ENCODE measurements around the gene STXBP5L. TPM values are rescaled to one million over a fixed set of nuclear protein-coding genes. Genes with fewer than 3 reads are reported as not detected.

Gene STXBP5L
- total and polyA plus RNA-seq, 3 experiments from 2014 or later = not detected

GRCh38 chr3:120956143-120956542 lies 48.1 kb downstream of the STXBP5L start:
- H3K9me3 ChIP-seq (ENCODE audit: low read length) = no peaks in the 10 kb centered on the region
- Mint-ChIP-seq H3K36me3 (no peaks in the 10 kb centered on the region), H3K9me3 (peaks cover under 1 to 23% (median 6%) of the 10 kb centered on the region in 5 donors), H3K4me1 (no peaks in the 10 kb centered on the region), H3K27ac (no peak overlapping the region), H3K4me3 (no peak overlapping the region), H3K27me3 (no peaks in the 10 kb centered on the region)
- no peak for DNase-seq
- no peak overlapping the region for H3K4me3 ChIP-seq (ENCODE audit: low read length)
- no peak overlapping the region for H3K27ac ChIP-seq (ENCODE audit: low read depth, low read length)
- ChIA-PET CTCF (no interaction called here), POLR2A (no interaction called here)
- no peaks in the 10 kb centered on the region for H3K36me3 ChIP-seq (ENCODE audit: insufficient read depth, low read length)
- H3K27me3 ChIP-seq (ENCODE audit: insufficient read depth, low read length, poor library complexity, severe bottlenecking) = no peaks in the 10 kb centered on the region
- no peaks in the 10 kb centered on the region for H3K4me1 ChIP-seq (ENCODE audit: insufficient read depth, low read length)

DNA sequence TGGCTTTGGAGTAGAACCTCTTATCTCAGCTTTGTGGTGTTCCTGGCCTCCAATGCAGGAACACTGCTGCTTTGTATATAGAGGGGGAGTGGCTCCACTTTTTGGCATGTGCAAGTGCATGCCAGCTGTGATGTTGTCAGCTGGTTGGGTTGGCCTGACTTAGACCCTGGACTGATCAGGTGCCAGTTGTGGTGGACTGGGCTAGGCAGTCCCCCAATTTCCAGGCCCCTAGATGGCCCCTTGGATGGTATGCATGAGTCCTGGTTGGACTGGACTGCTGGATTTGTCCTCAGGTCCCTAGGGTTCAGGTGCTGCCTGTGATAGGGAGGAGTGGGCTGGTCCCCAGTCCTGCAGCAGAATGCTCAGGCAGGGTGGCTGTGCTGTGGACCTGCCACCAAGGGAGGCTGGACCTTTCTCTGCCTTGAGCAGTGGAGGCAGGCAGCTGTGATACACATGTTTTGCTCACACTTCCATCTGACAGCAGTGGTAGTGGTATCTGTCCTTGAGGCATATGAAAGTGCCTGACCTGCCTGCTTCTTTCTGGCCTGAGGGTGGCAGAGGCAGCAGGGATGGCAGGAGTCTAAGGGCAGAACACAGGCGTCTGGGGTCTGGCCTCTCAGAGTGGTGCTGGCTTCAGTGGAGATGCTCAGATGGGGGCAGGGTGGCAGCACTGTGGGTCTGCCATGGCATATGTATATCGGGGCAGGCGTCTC lies 74.8 kb downstream of the STXBP5L start:
- Mint-ChIP-seq H3K36me3 (no peaks in the 10 kb centered on the region), H3K4me3 (no peak overlapping the region), H3K4me1 (no peaks in the 10 kb centered on the region), H3K9me3 (peaks cover 7 to 34% (median 8%) of the 10 kb centered on the region in 5 donors), H3K27me3 (no peaks in the 10 kb centered on the region), H3K27ac (no peak overlapping the region)
- ChIA-PET CTCF (no interaction called here), POLR2A (no interaction called here)
- Histone ChIP-seq H3K27me3 (ENCODE audit: insufficient read depth, low read length, poor library complexity, severe bottlenecking) (no peaks in the 10 kb centered on the region), H3K36me3 (ENCODE audit: insufficient read depth, low read length) (no peaks in the 10 kb centered on the region), H3K27ac (ENCODE audit: low read depth, low read length) (no peak overlapping the region), H3K9me3 (ENCODE audit: low read length) (no peaks in the 10 kb centered on the region), H3K4me3 (ENCODE audit: low read length) (no peak overlapping the region), H3K4me1 (ENCODE audit: insufficient read depth, low read length) (no peaks in the 10 kb centered on the region)
- no peak for DNase-seq

GRCh38 chr3:120983321-120983665 lies 75.3 kb downstream of the STXBP5L start:
- ChIA-PET POLR2A (no interaction called here), CTCF (no interaction called here)
- Histone ChIP-seq H3K27ac (ENCODE audit: low read depth, low read length) (no peak overlapping the region), H3K9me3 (ENCODE audit: low read length) (no peaks in the 10 kb centered on the region), H3K4me1 (ENCODE audit: insufficient read depth, low read length) (no peaks in the 10 kb centered on the region), H3K4me3 (ENCODE audit: low read length) (no peak overlapping the region), H3K27me3 (ENCODE audit: insufficient read depth, low read length, poor library complexity, severe bottlenecking) (no peaks in the 10 kb centered on the region), H3K36me3 (ENCODE audit: insufficient read depth, low read length) (no peaks in the 10 kb centered on the region)
- H3K4me1 Mint-ChIP-seq = no peaks in the 10 kb centered on the region
- no peak overlapping the region for H3K27ac Mint-ChIP-seq
- H3K36me3 Mint-ChIP-seq = no peaks in the 10 kb centered on the region
- H3K9me3 Mint-ChIP-seq = peaks cover 4 to 40% (median 7%) of the 10 kb centered on the region in 5 donors
- no peak for DNase-seq
- no peak overlapping the region for H3K4me3 Mint-ChIP-seq
- no peaks in the 10 kb centered on the region for H3K27me3 Mint-ChIP-seq

DNA sequence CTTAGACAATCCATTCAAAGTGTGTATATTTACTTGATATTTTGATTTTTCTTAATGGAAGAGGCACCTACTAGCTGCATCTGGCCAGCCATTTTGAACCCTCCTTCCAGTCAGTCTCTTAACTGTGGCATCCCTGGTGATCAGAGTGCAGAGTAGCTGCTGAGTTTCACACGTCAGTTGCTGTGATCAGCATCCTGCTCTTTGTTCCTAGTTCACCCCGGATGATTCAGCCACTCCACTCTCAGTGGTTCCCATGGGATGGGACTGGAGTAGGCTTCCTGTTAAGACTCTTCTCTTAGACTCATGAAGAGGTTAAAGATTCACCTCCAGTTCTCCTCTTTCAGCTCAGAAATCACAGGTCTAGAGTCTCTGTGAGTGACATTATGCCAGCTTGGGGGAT lies 75.8 kb downstream of the STXBP5L start:
- Histone ChIP-seq H3K36me3 (ENCODE audit: insufficient read depth, low read length) (no peaks in the 10 kb centered on the region), H3K9me3 (ENCODE audit: low read length) (no peaks in the 10 kb centered on the region), H3K4me3 (ENCODE audit: low read length) (no peak overlapping the region), H3K4me1 (ENCODE audit: insufficient read depth, low read length) (no peaks in the 10 kb centered on the region), H3K27me3 (ENCODE audit: insufficient read depth, low read length, poor library complexity, severe bottlenecking) (no peaks in the 10 kb centered on the region), H3K27ac (ENCODE audit: low read depth, low read length) (no peak overlapping the region)
- Mint-ChIP-seq H3K4me1 (no peaks in the 10 kb centered on the region), H3K27me3 (no peaks in the 10 kb centered on the region), H3K4me3 (no peak overlapping the region), H3K27ac (no peak overlapping the region), H3K9me3 (peaks cover 4 to 40% (median 7%) of the 10 kb centered on the region in 5 donors), H3K36me3 (no peaks in the 10 kb centered on the region)
- CTCF ChIA-PET = no interaction called here
- POLR2A ChIA-PET = no interaction called here
- no peak for DNase-seq

DNA sequence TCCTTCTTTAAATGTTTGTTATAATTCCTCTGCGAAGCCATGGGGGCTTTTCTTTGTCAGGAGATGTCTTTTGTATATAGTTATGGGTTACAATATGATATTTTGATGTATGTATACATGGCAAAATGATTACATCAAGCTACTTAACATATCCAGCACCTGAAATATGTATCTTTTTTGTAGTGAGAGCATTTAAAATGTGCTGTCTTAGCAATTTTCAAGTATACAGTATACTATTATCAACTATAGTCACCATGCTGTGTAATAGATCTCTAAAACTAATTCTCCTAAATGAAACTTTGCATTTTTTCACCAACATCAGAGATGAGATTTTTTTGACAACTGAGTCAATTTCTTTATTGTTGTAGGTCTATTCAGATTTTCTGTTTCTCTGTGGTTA lies 77.2 kb downstream of the STXBP5L start:
- H3K4me1 ChIP-seq (ENCODE audit: insufficient read depth, low read length) = no peaks in the 10 kb centered on the region
- no peaks in the 10 kb centered on the region for H3K36me3 Mint-ChIP-seq
- ChIA-PET CTCF (no interaction called here), POLR2A (no interaction called here)
- H3K36me3 ChIP-seq (ENCODE audit: insufficient read depth, low read length) = no peaks in the 10 kb centered on the region
- H3K4me3 Mint-ChIP-seq = no peak overlapping the region
- H3K27me3 Mint-ChIP-seq = no peaks in the 10 kb centered on the region
- H3K4me3 ChIP-seq (ENCODE audit: low read length) = no peak overlapping the region
- no peaks in the 10 kb centered on the region for H3K27me3 ChIP-seq (ENCODE audit: insufficient read depth, low read length, poor library complexity, severe bottlenecking)
- H3K9me3 ChIP-seq (ENCODE audit: low read length) = no peaks in the 10 kb centered on the region
- H3K27ac Mint-ChIP-seq = no peak overlapping the region
- DNase-seq = no peak
- no peak overlapping the region for H3K27ac ChIP-seq (ENCODE audit: low read depth, low read length)
- no peaks in the 10 kb centered on the region for H3K4me1 Mint-ChIP-seq
- peaks cover 3 to 32% (median 8%) of the 10 kb centered on the region in 5 donors for H3K9me3 Mint-ChIP-seq

DNA sequence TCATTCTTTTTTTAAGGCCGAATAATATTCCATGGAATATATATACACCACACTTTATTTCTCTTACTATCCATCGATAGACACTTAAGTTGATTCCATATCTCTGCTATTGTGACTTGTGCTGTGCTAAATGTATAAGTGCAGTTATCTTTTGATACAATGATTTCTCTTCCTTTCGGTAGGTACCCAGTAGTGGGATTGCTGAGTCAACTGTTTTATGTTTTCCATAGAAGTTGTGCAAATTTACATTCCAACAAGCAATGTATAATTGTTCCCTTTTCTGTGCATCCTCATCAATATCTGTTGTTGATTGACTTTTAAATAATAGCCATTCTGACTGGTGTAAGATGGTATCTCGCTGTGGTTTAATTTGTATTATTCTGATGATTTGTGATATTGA lies 81.0 kb downstream of the STXBP5L start:
- no peaks in the 10 kb centered on the region for H3K36me3 ChIP-seq (ENCODE audit: insufficient read depth, low read length)
- no peaks in the 10 kb centered on the region for H3K27me3 ChIP-seq (ENCODE audit: insufficient read depth, low read length, poor library complexity, severe bottlenecking)
- ChIA-PET POLR2A (no interaction called here), CTCF (no interaction called here)
- Mint-ChIP-seq H3K9me3 (peaks cover 0 to 19% (median 3%) of the 10 kb centered on the region in 5 donors), H3K27ac (no peak overlapping the region), H3K4me3 (no peak overlapping the region), H3K36me3 (no peaks in the 10 kb centered on the region), H3K4me1 (no peaks in the 10 kb centered on the region), H3K27me3 (no peaks in the 10 kb centered on the region)
- H3K27ac ChIP-seq (ENCODE audit: low read depth, low read length) = no peak overlapping the region
- no peaks in the 10 kb centered on the region for H3K4me1 ChIP-seq (ENCODE audit: insufficient read depth, low read length)
- no peak for DNase-seq
- no peak overlapping the region for H3K4me3 ChIP-seq (ENCODE audit: low read length)
- H3K9me3 ChIP-seq (ENCODE audit: low read length) = no peaks in the 10 kb centered on the region

- POLR2A ChIA-PET = no interaction called here
- no peaks in the 10 kb centered on the region for H3K4me1 Mint-ChIP-seq
- CTCF ChIA-PET = no interaction called here
- no peaks in the 10 kb centered on the region for H3K4me1 ChIP-seq (ENCODE audit: insufficient read depth, low read length)
- H3K4me3 ChIP-seq (ENCODE audit: low read length) = no peak overlapping the region
- no peak overlapping the region for H3K27ac ChIP-seq (ENCODE audit: low read depth, low read length)
- no peak for DNase-seq
- peaks cover 0 to 2% (median 0%) of the 10 kb centered on the region in 3 donors for H3K36me3 Mint-ChIP-seq
- H3K27me3 Mint-ChIP-seq = no peaks in the 10 kb centered on the region
- H3K27me3 ChIP-seq (ENCODE audit: insufficient read depth, low read length, poor library complexity, severe bottlenecking) = no peaks in the 10 kb centered on the region
- H3K9me3 Mint-ChIP-seq = peaks cover 0 to 14% (median 3%) of the 10 kb centered on the region in 5 donors
- H3K4me3 Mint-ChIP-seq = no peak overlapping the region
- H3K36me3 ChIP-seq (ENCODE audit: insufficient read depth, low read length) = no peaks in the 10 kb centered on the region
- no peaks in the 10 kb centered on the region for H3K9me3 ChIP-seq (ENCODE audit: low read length)
- no peak overlapping the region for H3K27ac Mint-ChIP-seq
These were observed 110.9 kb downstream of the STXBP5L start for GRCh38 chr3:121018917-121019321.

- Mint-ChIP-seq H3K27ac (no peak overlapping the region), H3K4me3 (no peak overlapping the region), H3K9me3 (peaks cover 0 to 14% (median 2%) of the 10 kb centered on the region in 5 donors), H3K4me1 (no peaks in the 10 kb centered on the region), H3K27me3 (no peaks in the 10 kb centered on the region), H3K36me3 (no peaks in the 10 kb centered on the region)
- Histone ChIP-seq H3K27me3 (ENCODE audit: insufficient read depth, low read length, poor library complexity, severe bottlenecking) (no peaks in the 10 kb centered on the region), H3K9me3 (ENCODE audit: low read length) (no peaks in the 10 kb centered on the region), H3K4me3 (ENCODE audit: low read length) (no peak overlapping the region), H3K36me3 (ENCODE audit: insufficient read depth, low read length) (no peaks in the 10 kb centered on the region), H3K27ac (ENCODE audit: low read depth, low read length) (no peak overlapping the region), H3K4me1 (ENCODE audit: insufficient read depth, low read length) (no peaks in the 10 kb centered on the region)
- DNase-seq = no peak
- POLR2A ChIA-PET = no interaction called here
- CTCF ChIA-PET = interaction anchor here (1.3 kb wide), 1 partner anchor 10 kb away, joined by 4 read pairs; no protein-coding TSS in a partner anchor
These were observed 155.6 kb downstream of the STXBP5L start for GRCh38 chr3:121063628-121064027.
